PC-3 (cell line): ENCODE results near the gene RNF11.

Experiments
- EZH2phosphoT487 ChIP-seq: fragments of 300-600 bp; sonication (generic); IDR thresholded peaks from 2 replicates; pipeline ENCODE4 v1.6.1; 2018; ENCODE audit warnings: mild to moderate bottlenecking, antibody characterized with exemption, low read length, borderline replicate concordance
- TF ChIP-seq, protein P1 (sequence below): fragments of 300-600 bp; sonication (generic); conservative IDR thresholded peaks from 2 replicates; pipeline ENCODE4 v1.5.1; 2017; ENCODE audit warnings: antibody characterized with exemption, low read depth, mild to moderate bottlenecking, low read length

DNA sequence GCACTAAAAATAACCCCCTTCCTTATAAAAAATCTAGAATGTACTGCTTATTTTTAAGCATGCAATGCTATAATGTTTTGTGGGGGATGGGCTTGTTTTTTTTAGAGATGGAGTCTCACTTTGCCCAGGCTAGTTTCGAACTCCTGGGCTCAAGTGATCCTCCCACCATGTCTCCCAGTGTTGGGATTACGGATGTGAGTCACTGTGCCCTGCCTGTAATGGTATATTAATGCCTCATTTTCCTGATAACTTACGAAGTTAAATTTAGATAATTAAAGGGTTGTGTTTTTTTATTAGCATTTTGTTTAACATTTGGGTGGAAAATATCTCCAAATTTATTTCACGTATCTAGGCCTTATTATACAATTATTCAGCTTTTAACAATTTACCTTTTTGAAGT is 6.5 kb downstream of the RNF11 start:
- TF ChIP-seq, protein P1, sequence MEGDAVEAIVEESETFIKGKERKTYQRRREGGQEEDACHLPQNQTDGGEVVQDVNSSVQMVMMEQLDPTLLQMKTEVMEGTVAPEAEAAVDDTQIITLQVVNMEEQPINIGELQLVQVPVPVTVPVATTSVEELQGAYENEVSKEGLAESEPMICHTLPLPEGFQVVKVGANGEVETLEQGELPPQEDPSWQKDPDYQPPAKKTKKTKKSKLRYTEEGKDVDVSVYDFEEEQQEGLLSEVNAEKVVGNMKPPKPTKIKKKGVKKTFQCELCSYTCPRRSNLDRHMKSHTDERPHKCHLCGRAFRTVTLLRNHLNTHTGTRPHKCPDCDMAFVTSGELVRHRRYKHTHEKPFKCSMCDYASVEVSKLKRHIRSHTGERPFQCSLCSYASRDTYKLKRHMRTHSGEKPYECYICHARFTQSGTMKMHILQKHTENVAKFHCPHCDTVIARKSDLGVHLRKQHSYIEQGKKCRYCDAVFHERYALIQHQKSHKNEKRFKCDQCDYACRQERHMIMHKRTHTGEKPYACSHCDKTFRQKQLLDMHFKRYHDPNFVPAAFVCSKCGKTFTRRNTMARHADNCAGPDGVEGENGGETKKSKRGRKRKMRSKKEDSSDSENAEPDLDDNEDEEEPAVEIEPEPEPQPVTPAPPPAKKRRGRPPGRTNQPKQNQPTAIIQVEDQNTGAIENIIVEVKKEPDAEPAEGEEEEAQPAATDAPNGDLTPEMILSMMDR: no peak
- no peak for TF ChIP-seq EZH2phosphoT487
